CD14-positive monocyte (primary cell): ENCODE measurements around the gene BUD31. TPM values are rescaled to one million over a fixed set of nuclear protein-coding genes. Genes with fewer than 3 reads are reported as not detected.
A peak's percentile ranks its signal among the peaks of the same experiment; 100 is the strongest.

Source experiments
- DNase-seq, 3 donors: peaks; one replicate each; pipeline ENCODE4 v3.0.0-alpha.2; 2011 to 2022
- H2AFZ ChIP-seq: 2 replicates; pipeline ENCODE4 v1.6.0; 2012; ENCODE audit warnings: mild to moderate bottlenecking, low read depth, low read length, inconsistent platforms; ENCODE audit not compliant: insufficient read depth, poor library complexity, severe bottlenecking
- H3K27ac ChIP-seq, 2 donors: 1 replicate in 1 of 2; 2 replicates in 1 of 2; pipeline ENCODE4 v1.5.1; 2012 to 2013; ENCODE audit warnings: low read length in 2 of 2, control low read depth in 1 of 2, inconsistent platforms in 1 of 2, low read depth in 1 of 2, mild to moderate bottlenecking in 1 of 2
- H3K27me3 ChIP-seq, 2 donors: one replicate each; pipeline versions ENCODE4 v1.6.0 to v1.6.1; 2011 to 2013; ENCODE audit warnings: low read length in 2 of 2; ENCODE audit not compliant: control insufficient read depth in 2 of 2, insufficient read depth in 2 of 2
- H3K36me3 ChIP-seq, 2 donors: replicated peaks in 1 of 2; 1 replicate in 1 of 2; 2 replicates in 1 of 2; pipeline versions ENCODE4 v1.5.1 to v1.6.1; 2012 to 2013; ENCODE audit warnings: low read length in 2 of 2, control low read depth in 1 of 2, inconsistent platforms in 1 of 2, mild to moderate bottlenecking in 1 of 2; ENCODE audit not compliant: insufficient read depth in 2 of 2, control insufficient read depth in 1 of 2
- H3K4me1 ChIP-seq, 2 donors: 1 replicate in 1 of 2; 2 replicates in 1 of 2; pipeline versions ENCODE4 v1.5.1 to v1.6.1; 2012 to 2013; ENCODE audit warnings: low read length in 2 of 2, control low read depth in 1 of 2, inconsistent platforms in 1 of 2, mild to moderate bottlenecking in 1 of 2, moderate library complexity in 1 of 2; ENCODE audit not compliant: insufficient read depth in 2 of 2, control insufficient read depth in 1 of 2
- H3K4me2 ChIP-seq: replicated peaks from 2 replicates; pipeline ENCODE3; 2012; ENCODE audit warnings: low read length, moderate library complexity, mild to moderate bottlenecking; ENCODE audit not compliant: poor library complexity, severe bottlenecking; ENCODE audit errors: extremely low read depth
- H3K4me3 ChIP-seq, 3 experiments: fragments of 200-600 bp in 1 of 3; sonication (generic) in 1 of 3; replicated peaks in 1 of 3; 1 replicate in 2 of 3; 2 replicates in 1 of 3; pipeline ENCODE4 v1.5.1; 2011 to 2013; ENCODE audit warnings: low read length in 3 of 3, mild to moderate bottlenecking in 3 of 3, control low read depth in 2 of 3, low read depth in 2 of 3, inconsistent platforms in 1 of 3, moderate library complexity in 1 of 3
- H3K79me2 ChIP-seq: 2 replicates; pipeline ENCODE4 v1.6.0; 2012; ENCODE audit warnings: mild to moderate bottlenecking, control low read depth, inconsistent platforms, low read length, moderate library complexity; ENCODE audit not compliant: insufficient read depth
- H3K9ac ChIP-seq: 2 replicates; pipeline ENCODE4 v1.6.0; 2017; ENCODE audit warnings: low read length, mild to moderate bottlenecking; ENCODE audit not compliant: insufficient read depth, poor library complexity, severe bottlenecking
- H3K9me3 ChIP-seq, 2 donors: replicated peaks in 1 of 2; 1 replicate in 1 of 2; 2 replicates in 1 of 2; pipeline versions ENCODE4 v1.5.1 to v1.6.1; 2012 to 2013; ENCODE audit warnings: low read length in 2 of 2, control low read depth in 1 of 2; ENCODE audit not compliant: control insufficient read depth in 1 of 2, insufficient read depth in 1 of 2
- H4K20me1 ChIP-seq: 2 replicates; pipeline ENCODE4 v1.6.0; 2012; ENCODE audit warnings: mild to moderate bottlenecking, low read length, control low read depth, moderate library complexity; ENCODE audit not compliant: insufficient read depth
- H3K27ac Mint-ChIP-seq, 7 donors: one replicate each; pipeline ENCODE4 v1.8.0; 2020; ENCODE audit warnings: mild to moderate bottlenecking in 7 of 7, mixed read lengths in 7 of 7, moderate library complexity in 6 of 7, inconsistent platforms in 2 of 7
- H3K27me3 Mint-ChIP-seq, 3 donors: one replicate each; pipeline ENCODE4 v1.8.0; 2021 to 2022; ENCODE audit warnings: low read depth in 3 of 3, mild to moderate bottlenecking in 3 of 3, mixed read lengths in 3 of 3, moderate library complexity in 3 of 3, inconsistent platforms in 1 of 3
- H3K36me3 Mint-ChIP-seq, 2 donors: one replicate each; pipeline ENCODE4 v1.8.0; 2020; ENCODE audit warnings: mixed read lengths in 2 of 2, inconsistent platforms in 1 of 2, mild to moderate bottlenecking in 1 of 2
- H3K4me1 Mint-ChIP-seq: one replicate; pipeline ENCODE4 v1.8.0; 2020; ENCODE audit warnings: mild to moderate bottlenecking, mixed read lengths
- H3K4me3 Mint-ChIP-seq, 2 donors: one replicate each; pipeline ENCODE4 v1.8.0; 2020; ENCODE audit warnings: mild to moderate bottlenecking in 2 of 2, mixed read lengths in 2 of 2, moderate library complexity in 1 of 2
- H3K9me3 Mint-ChIP-seq, 7 donors: one replicate each; pipeline ENCODE4 v1.8.0; 2020 to 2022; ENCODE audit warnings: mixed read lengths in 7 of 7, mild to moderate bottlenecking in 6 of 7, moderate library complexity in 6 of 7, inconsistent platforms in 2 of 7
- CTCF ChIP-seq: fragments of 200-600 bp; IDR thresholded peaks from one replicate; pipeline ENCODE4 v1.8.0; 2022; ENCODE audit warnings: antibody characterized with exemption, mild to moderate bottlenecking
- WGBS: methylation state at CpG from one replicate; pipeline ENCODE4 v1.1.5; 2013; ENCODE audit warnings: missing lambda C conversion rate; ENCODE audit not compliant: insufficient coverage; 5-methylcytosine and 5-hydroxymethylcytosine counted together
- intact Hi-C, 2 donors: fragments of 100-400 bp; cut with micrococcal nuclease; formaldehyde crosslinking; loops; one replicate each; pipeline versions ENCODE4 v1.15.0 to v1.15.1; 2023
- polyA plus RNA-seq, 3 donors: library from polyadenylated mRNA; depleted of rRNA in 1 of 3; unstranded in 2 of 3; stranded (reverse) in 1 of 3; fragments of 300-500 nt in 2 of 3; fragments of >200 nt in 1 of 3; fragmentation: Illumina TruSeq in 2 of 3; gene quantifications; 1 replicate in 2 of 3; 2 replicates in 1 of 3; pipeline ENCODE4 v1.2.3, GENCODE V29; 2012 to 2021

BUD31 gene
- polyA plus RNA-seq, 3 donors: 34.3 to 256 (median 241) TPM

GRCh38 chr7:99406557-99406956 is 2.2 kb upstream of the BUD31 start:
- TF ChIP-seq CTCF: no peak
- no peak overlapping the region for H3K4me3 Mint-ChIP-seq
- no peak overlapping the region for H3K27ac ChIP-seq
- no peak overlapping the region for H3K4me3 ChIP-seq
- H3K9ac ChIP-seq: no peak overlapping the region
- intact Hi-C loops: loop anchor here (2.0 to 10.0 kb wide), 2 partner anchors 30 to 98 kb away; partner anchors contain the start of genes ZKSCAN5 (in 1 of the 2) and ZNF394 (in 1 of the 2)
- peaks cover 25 to 35% of the 10 kb centered on the region in 2 donors for H3K4me1 ChIP-seq
- WGBS: no CpG with 5 or more reads among the region's 1 CpG
- H3K27me3 ChIP-seq: no peaks in the 10 kb centered on the region
- H3K36me3 ChIP-seq: peaks cover 25 to 48% of the 10 kb centered on the region in 2 donors
- DNase-seq: no peak
- no peaks in the 10 kb centered on the region for H3K9me3 ChIP-seq
- peaks cover 30 to 43% of the 10 kb centered on the region in 2 donors for H3K36me3 Mint-ChIP-seq
- H3K9me3 Mint-ChIP-seq: no peaks in the 10 kb centered on the region
- no peak overlapping the region for H2AFZ ChIP-seq
- H4K20me1 ChIP-seq: peaks cover 74% of the 10 kb centered on the region
- H3K79me2 ChIP-seq: peaks cover 73% of the 10 kb centered on the region
- peaks cover 0 to 2% (median 2%) of the 10 kb centered on the region in 3 donors for H3K27me3 Mint-ChIP-seq
- H3K4me2 ChIP-seq: no peak overlapping the region
- H3K4me1 Mint-ChIP-seq: peaks cover 29% of the 10 kb centered on the region
- no peak overlapping the region for H3K27ac Mint-ChIP-seq

GRCh38 chr7:99407872-99408378 is 844 bp upstream of the BUD31 start:
- peak in 2 of 3 donors; percentile 36 to 58 for DNase-seq
- no peak for TF ChIP-seq CTCF
- H3K4me1 Mint-ChIP-seq: peaks cover 29% of the 10 kb centered on the region
- peaks cover 0 to 2% (median 2%) of the 10 kb centered on the region in 3 donors for H3K27me3 Mint-ChIP-seq
- peaks cover 70% of the 10 kb centered on the region for H4K20me1 ChIP-seq
- H3K4me1 ChIP-seq: peaks cover 25 to 35% of the 10 kb centered on the region in 2 donors
- H3K9me3 Mint-ChIP-seq: no peaks in the 10 kb centered on the region
- peaks cover 71% of the 10 kb centered on the region for H3K79me2 ChIP-seq
- no peaks in the 10 kb centered on the region for H3K27me3 ChIP-seq
- under 1% methylated on average over 27 of the region's 28 CpGs for WGBS
- no peaks in the 10 kb centered on the region for H3K9me3 ChIP-seq
- peaks cover 39 to 46% of the 10 kb centered on the region in 2 donors for H3K36me3 Mint-ChIP-seq
- H3K4me3 ChIP-seq: peak overlapping the region; percentile 65 to 96 (median 93)
- intact Hi-C loops: loop anchor here (2.0 to 10.0 kb wide), 4 partner anchors 31 to 97 kb away; partner anchors contain the start of genes ARPC1B (in 1 of the 2), ZKSCAN5 (in 1 of the 2) and ZNF394 (in 1 of the 2)
- H2AFZ ChIP-seq: peak overlapping the region; percentile 97
- peak overlapping the region; percentile 95 to 97 for H3K27ac ChIP-seq
- H3K9ac ChIP-seq: peak overlapping the region; percentile 90
- H3K36me3 ChIP-seq: peaks cover 35 to 53% of the 10 kb centered on the region in 2 donors
- peak overlapping the region; percentile 76 to 99 (median 99) for H3K27ac Mint-ChIP-seq
- H3K4me3 Mint-ChIP-seq: peak overlapping the region; percentile 97 to 99
- H3K4me2 ChIP-seq: peak overlapping the region; percentile 90
